Osteocyte (in vitro differentiated cells): ENCODE data around the gene WDR76. TPM values are rescaled to one million over a fixed set of nuclear protein-coding genes. Genes with fewer than 3 reads are reported as not detected.

Experiments
- DNase-seq: peaks from one replicate; pipeline ENCODE4 v3.0.0; 2021; ENCODE audit warnings: mixed read lengths; ENCODE audit not compliant: unreplicated experiment; ENCODE audit errors: extremely low spot score
- H3K27ac Mint-ChIP-seq: one replicate; pipeline ENCODE4 v1.8.0; 2021; ENCODE audit warnings: mild to moderate bottlenecking, mixed read lengths; ENCODE audit not compliant: unreplicated experiment
- H3K27me3 Mint-ChIP-seq: one replicate; pipeline ENCODE4 v1.8.0; 2021; ENCODE audit warnings: mixed read lengths; ENCODE audit not compliant: unreplicated experiment
- H3K36me3 Mint-ChIP-seq: one replicate; pipeline ENCODE4 v1.8.0; 2021; ENCODE audit warnings: mixed read lengths; ENCODE audit not compliant: unreplicated experiment
- H3K4me1 Mint-ChIP-seq: one replicate; pipeline ENCODE4 v1.8.0; 2021; ENCODE audit warnings: mixed read lengths; ENCODE audit not compliant: unreplicated experiment
- H3K4me3 Mint-ChIP-seq: one replicate; pipeline ENCODE4 v1.8.0; 2021; ENCODE audit warnings: mild to moderate bottlenecking, moderate library complexity, mixed read lengths; ENCODE audit not compliant: unreplicated experiment
- H3K9me3 Mint-ChIP-seq: one replicate; pipeline ENCODE4 v1.8.0; 2021; ENCODE audit warnings: mixed read lengths; ENCODE audit not compliant: unreplicated experiment
- long read RNA-seq: library from polyadenylated mRNA; unstranded; transcript quantifications from one replicate; pipeline ENCODE4 v2.0.0, GENCODE V29; 2021
- total RNA-seq: library from RNA; stranded (reverse); gene quantifications from 2 replicates; pipeline ENCODE4 v1.2.1, GENCODE V29; 2021
- TF ChIP-seq, protein P1 (sequence below): fragments of 200-600 bp; sonication (generic); IDR thresholded peaks from 2 replicates; pipeline ENCODE4 v1.5.0; 2021; ENCODE audit warnings: antibody characterized with exemption, mild to moderate bottlenecking, moderate library complexity

The WDR76 gene
- total RNA-seq, result 6.0 and 7.6 TPM in 2 replicates
- long read RNA-seq, transcript WDR76-201 (13 exons, 3,978 nt), result major isoform, 9 of 18 reads
- long read RNA-seq, partial matches to known transcripts, result 4 of 18 reads
- long read RNA-seq, other reads (novel, unspliced or antisense), result 3 of 18 reads

DNA sequence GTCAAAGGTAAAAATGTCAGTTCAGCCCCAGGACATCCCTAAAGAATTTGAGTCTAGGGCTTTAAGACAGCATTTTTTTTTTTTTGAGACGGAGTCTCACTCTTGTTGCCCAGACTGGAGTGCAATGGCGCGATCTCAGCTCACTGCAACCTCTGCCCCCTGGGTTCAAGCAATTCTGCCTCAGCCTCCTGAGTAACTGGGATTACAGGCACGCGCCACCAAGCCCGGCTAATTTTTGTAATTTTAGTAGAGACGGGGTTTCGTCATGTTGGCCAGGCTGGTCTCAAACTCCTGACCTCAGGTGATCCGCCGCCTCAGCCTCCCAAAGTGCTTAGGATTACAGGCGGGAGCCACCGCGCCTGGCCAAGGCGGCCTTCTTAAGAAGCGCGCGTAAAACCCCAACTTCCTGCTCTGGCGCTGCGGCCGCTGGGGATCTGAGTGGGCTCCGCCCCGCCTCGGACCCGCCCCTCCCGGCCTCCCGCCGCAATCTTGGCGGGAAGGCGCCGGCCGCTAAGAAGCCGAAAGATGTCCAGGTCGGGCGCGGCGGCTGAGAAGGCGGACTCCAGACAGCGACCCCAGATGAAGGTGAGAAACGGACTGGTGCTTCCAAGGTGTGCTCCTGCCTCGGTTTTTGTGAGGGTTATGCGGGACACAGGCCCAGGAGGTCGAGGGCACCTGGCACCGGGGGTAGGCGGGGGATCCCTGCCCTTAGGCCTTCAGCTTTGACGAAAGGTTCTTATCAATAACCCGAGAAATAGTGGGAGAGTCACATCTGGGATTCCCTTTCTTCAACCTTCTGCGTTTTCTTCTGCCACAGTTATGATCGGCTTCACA lies at the start of gene WDR76:
Gene WDR76, plus strand, starts transcription at position 495 of the 834 bp plus-strand sequence. Its CDS starts 31 bp downstream, at position 526.
- Mint-ChIP-seq H3K4me3 (peak within 1 kb of the TSS; percentile 81), H3K27me3 (no peaks in the 10 kb centered on the region), H3K27ac (peak within 1 kb of the TSS; percentile 21), H3K36me3 (no peaks in the 10 kb centered on the region), H3K4me1 (peaks cover 41% of the 10 kb centered on the region), H3K9me3 (no peaks in the 10 kb centered on the region)
- DNase-seq, result peak; percentile 90
- TF ChIP-seq, protein P1, sequence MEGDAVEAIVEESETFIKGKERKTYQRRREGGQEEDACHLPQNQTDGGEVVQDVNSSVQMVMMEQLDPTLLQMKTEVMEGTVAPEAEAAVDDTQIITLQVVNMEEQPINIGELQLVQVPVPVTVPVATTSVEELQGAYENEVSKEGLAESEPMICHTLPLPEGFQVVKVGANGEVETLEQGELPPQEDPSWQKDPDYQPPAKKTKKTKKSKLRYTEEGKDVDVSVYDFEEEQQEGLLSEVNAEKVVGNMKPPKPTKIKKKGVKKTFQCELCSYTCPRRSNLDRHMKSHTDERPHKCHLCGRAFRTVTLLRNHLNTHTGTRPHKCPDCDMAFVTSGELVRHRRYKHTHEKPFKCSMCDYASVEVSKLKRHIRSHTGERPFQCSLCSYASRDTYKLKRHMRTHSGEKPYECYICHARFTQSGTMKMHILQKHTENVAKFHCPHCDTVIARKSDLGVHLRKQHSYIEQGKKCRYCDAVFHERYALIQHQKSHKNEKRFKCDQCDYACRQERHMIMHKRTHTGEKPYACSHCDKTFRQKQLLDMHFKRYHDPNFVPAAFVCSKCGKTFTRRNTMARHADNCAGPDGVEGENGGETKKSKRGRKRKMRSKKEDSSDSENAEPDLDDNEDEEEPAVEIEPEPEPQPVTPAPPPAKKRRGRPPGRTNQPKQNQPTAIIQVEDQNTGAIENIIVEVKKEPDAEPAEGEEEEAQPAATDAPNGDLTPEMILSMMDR, result no peak

DNA sequence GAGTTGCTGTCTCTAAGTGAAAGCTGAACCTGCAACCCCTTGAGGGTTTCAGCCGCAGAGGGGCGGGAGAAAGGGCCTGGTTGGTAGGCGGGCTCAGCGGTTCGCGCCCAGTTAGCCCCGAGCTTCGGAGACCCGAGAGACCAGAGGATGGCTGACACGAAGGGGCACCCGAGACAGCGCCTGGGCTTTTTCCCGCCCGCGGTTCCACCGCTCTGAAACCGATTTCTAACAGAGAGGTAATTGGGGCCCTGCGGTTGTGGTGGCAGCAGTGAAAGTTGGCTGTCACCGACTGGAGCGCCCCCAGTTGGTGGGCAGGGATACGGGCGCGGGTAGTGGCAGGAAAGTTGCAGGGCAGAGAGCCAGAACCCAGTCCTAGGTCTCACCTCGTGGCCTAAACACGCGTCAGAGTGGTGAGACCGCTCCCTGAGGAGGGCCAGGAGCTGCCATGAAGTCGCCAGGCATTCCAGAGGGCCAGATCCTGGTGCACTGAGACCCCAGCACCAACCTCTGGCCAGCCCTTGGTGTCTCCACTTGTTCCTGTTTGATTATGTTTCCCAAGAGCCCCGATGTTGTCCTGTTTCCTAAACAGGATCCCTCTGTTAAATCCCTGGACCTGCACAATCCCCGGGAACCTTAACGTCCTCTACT lies 49.4 kb upstream of the WDR76 start:
- TF ChIP-seq, protein P1, result peak; percentile 90
- Mint-ChIP-seq H3K4me3 (peak overlapping the region; percentile 86), H3K4me1 (peaks cover 15% of the 10 kb centered on the region), H3K9me3 (no peaks in the 10 kb centered on the region), H3K36me3 (peaks cover 8% of the 10 kb centered on the region), H3K27ac (peak overlapping the region; percentile 87), H3K27me3 (no peaks in the 10 kb centered on the region)
- DNase-seq, result peak; percentile 89

DNA sequence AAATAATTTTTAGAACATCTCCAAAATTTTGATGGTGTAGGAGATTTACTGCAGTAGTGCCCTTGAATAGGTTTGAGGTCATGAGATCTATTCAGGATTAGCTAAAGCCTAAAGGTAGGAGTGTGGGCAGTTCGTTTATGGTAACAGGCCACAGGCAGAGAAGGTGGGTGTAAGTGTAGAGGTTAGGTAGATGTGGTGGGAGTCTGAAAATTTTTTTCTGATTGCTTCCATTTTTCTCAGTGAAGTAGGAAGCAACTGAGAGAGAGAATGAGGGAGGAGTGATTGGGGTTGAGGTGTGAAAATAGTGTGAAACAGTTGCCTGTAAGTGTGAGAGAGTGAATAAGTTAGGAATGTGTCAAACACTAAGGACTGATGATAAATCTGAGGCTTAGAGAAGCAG lies 47.8 kb upstream of the WDR76 start:
- H3K4me3 Mint-ChIP-seq, result no peak overlapping the region
- TF ChIP-seq, protein P1, result no peak
- H3K27ac Mint-ChIP-seq, result no peak overlapping the region
- no peak for DNase-seq
- no peaks in the 10 kb centered on the region for H3K27me3 Mint-ChIP-seq
- H3K9me3 Mint-ChIP-seq, result no peaks in the 10 kb centered on the region
- no peaks in the 10 kb centered on the region for H3K36me3 Mint-ChIP-seq
- H3K4me1 Mint-ChIP-seq, result peaks cover 15% of the 10 kb centered on the region

DNA sequence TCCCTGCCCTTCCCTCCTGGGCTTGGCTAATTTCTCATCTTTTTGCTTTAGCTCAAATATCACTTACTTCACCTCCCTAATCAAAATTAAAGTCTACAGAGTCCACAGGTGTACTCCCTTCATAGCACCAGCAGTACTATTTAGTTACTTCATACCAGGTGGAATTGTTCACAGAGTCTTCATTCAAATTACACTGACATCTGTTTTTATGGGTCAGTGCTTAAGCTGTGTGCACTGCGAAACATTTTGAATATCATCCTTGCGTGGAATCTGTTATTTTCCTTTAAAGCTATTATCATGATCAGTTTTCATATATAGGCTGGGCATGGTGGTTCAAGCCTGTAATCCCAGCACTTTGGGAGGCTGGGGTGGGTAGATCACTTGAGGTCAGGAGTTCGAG lies 37.4 kb upstream of the WDR76 start:
- no peak overlapping the region for H3K4me3 Mint-ChIP-seq
- DNase-seq, result no peak
- TF ChIP-seq, protein P1, result no peak
- H3K4me1 Mint-ChIP-seq, result peaks cover 19% of the 10 kb centered on the region
- H3K27ac Mint-ChIP-seq, result no peak overlapping the region
- H3K27me3 Mint-ChIP-seq, result no peaks in the 10 kb centered on the region
- H3K36me3 Mint-ChIP-seq, result peaks cover 11% of the 10 kb centered on the region
- no peaks in the 10 kb centered on the region for H3K9me3 Mint-ChIP-seq
